A549 (cell line): ENCODE results near the gene ADRA2A. TPM values are rescaled to one million over a fixed set of nuclear protein-coding genes. Genes with fewer than 3 reads are reported as not detected.

Source experiments
- ATAC-seq, 2 experiments: fragments of 200-7000 bp in 1 of 2; fragments of >200 bp in 1 of 2; cut with Nextera tagmentation in 1 of 2; cut with Tn5 transposase in 1 of 2; 3 replicates each; pipeline versions ENCODE4 v1.8.0 to v1.9.1; 2018 to 2020; ENCODE audit warnings: mild to moderate bottlenecking in 1 of 2, moderate library complexity in 1 of 2
- CTCF ChIA-PET: fragments of 300-600 bp; sonication (Branson Sonifier 250); formaldehyde crosslinking; extraction: SDS; loops from one replicate; lab custom pipeline; 2021; ENCODE audit warnings: antibody characterized with exemption, inconsistent platforms; lab: Yijun Ruan, JAX
- POLR2A ChIA-PET: fragments of 350-600 bp; formaldehyde crosslinking; extraction: SDS; loops from one replicate; lab custom pipeline; 2021; ENCODE audit warnings: antibody characterized with exemption, inconsistent platforms; lab: Yijun Ruan, JAX
- DNase-seq, 2 experiments: peaks; one replicate each; pipeline versions ENCODE4 v3.0.0 to v3.0.0-alpha.2; 2011 to 2016; ENCODE audit warnings: low read depth in 1 of 2, low spot score in 1 of 2
- FAIRE-seq: peaks from 2 replicates; lab custom pipeline; 2011; peaks lifted over from hg19 to GRCh38; lab: Jason Lieb, UNC
- H3K27ac ChIP-seq, 2 experiments: fragments of >200 bp; sonication (Bioruptor Twin); formaldehyde crosslinking; 3 replicates each; pipeline ENCODE4 v1.5.1; 2016 to 2017
- H3K4me1 ChIP-seq: fragments of >200 bp; sonication (Bioruptor Twin); formaldehyde crosslinking; 3 replicates; pipeline ENCODE4 v1.6.1; 2016
- H3K4me2 ChIP-seq: fragments of >200 bp; sonication (Bioruptor Twin); formaldehyde crosslinking; 3 replicates; pipeline ENCODE4 v1.6.1; 2016
- H3K4me3 ChIP-seq: fragments of >200 bp; sonication (Bioruptor Twin); formaldehyde crosslinking; 3 replicates; pipeline ENCODE4 v1.5.1; 2016
- H3K9me3 ChIP-seq: fragments of >200 bp; sonication (Bioruptor Twin); formaldehyde crosslinking; 3 replicates; pipeline ENCODE4 v1.6.1; 2016
- BCL3 ChIP-seq: fragments of >200 bp; sonication (Bioruptor Twin); formaldehyde crosslinking; IDR thresholded peaks from 3 replicates; pipeline ENCODE4 v1.6.1; 2016
- BHLHE40 ChIP-seq: IDR thresholded peaks from 2 replicates; pipeline ENCODE4 v1.6.1; 2012; ENCODE audit warnings: low read depth, low read length, inconsistent platforms
- CBX2 ChIP-seq: fragments of 200-600 bp; sonication (generic); IDR thresholded peaks from 2 replicates; pipeline ENCODE4 v1.6.1; 2016; ENCODE audit warnings: low read depth, mild to moderate bottlenecking, borderline replicate concordance
- CEBPB ChIP-seq, 2 experiments: fragments of >200 bp in 1 of 2; sonication (Bioruptor Twin) in 1 of 2; formaldehyde crosslinking in 1 of 2; IDR thresholded peaks; 2 replicates each; pipeline ENCODE4 v1.6.1; 2012 to 2016
- CHD2 ChIP-seq: fragments of 150-350 bp; IDR thresholded peaks from 2 replicates; pipeline ENCODE4 v1.6.1; 2014; ENCODE audit warnings: low read length; ENCODE audit not compliant: partially characterized antibody
- CHD4 ChIP-seq: fragments of 200-600 bp; sonication (generic); IDR thresholded peaks from 2 replicates; pipeline ENCODE4 v1.6.1; 2016; ENCODE audit warnings: antibody characterized with exemption, mild to moderate bottlenecking, borderline replicate concordance
- EHF ChIP-seq: fragments of 250-450 bp; sonication (Bioruptor Pico); IDR thresholded peaks from 2 replicates; pipeline ENCODE4 v1.5.0; 2020; ENCODE audit warnings: mild to moderate bottlenecking
- EHMT2 ChIP-seq: fragments of 200-600 bp; sonication (generic); IDR thresholded peaks from 2 replicates; pipeline ENCODE4 v1.6.1; 2016; ENCODE audit warnings: antibody characterized with exemption, low read depth, mild to moderate bottlenecking, moderate library complexity
- EP300 ChIP-seq, 2 experiments: fragments of >200 bp; sonication (Bioruptor Twin); formaldehyde crosslinking; IDR thresholded peaks; 2 replicates in 1 of 2; 3 replicates in 1 of 2; pipeline ENCODE4 v1.6.1; 2016 to 2017
- FOSB ChIP-seq: fragments of 250-450 bp; sonication (Bioruptor Pico); IDR thresholded peaks from 2 replicates; pipeline ENCODE4 v1.5.0; 2020; ENCODE audit warnings: mild to moderate bottlenecking, moderate library complexity
- FOSL2 ChIP-seq, 2 experiments: fragments of 450-650 bp in 1 of 2; fragments of >200 bp in 1 of 2; sonication (Bioruptor Twin) in 1 of 2; formaldehyde crosslinking; IDR thresholded peaks; 2 replicates each; pipeline versions ENCODE4 v1.5.0 to v1.6.1; 2016 to 2020; ENCODE audit warnings: mild to moderate bottlenecking in 1 of 2, moderate library complexity in 1 of 2
- HOXB13 ChIP-seq: fragments of 250-450 bp; sonication (Bioruptor Pico); IDR thresholded peaks from 2 replicates; pipeline ENCODE4 v1.5.0; 2020; ENCODE audit warnings: low read depth, mild to moderate bottlenecking, moderate library complexity
- MAFK ChIP-seq: fragments of 450-650 bp; IDR thresholded peaks from 2 replicates; pipeline ENCODE4 v1.6.1; 2014; ENCODE audit not compliant: partially characterized antibody
- MAZ ChIP-seq: fragments of 150-350 bp; IDR thresholded peaks from 2 replicates; pipeline ENCODE4 v1.6.1; 2014; ENCODE audit warnings: antibody characterized with exemption, low read depth, low read length, borderline replicate concordance
- MYC ChIP-seq: IDR thresholded peaks from 2 replicates; pipeline ENCODE4 v1.6.1; 2012; ENCODE audit warnings: mild to moderate bottlenecking, inconsistent platforms, low read length, improper control_type of control experiment, borderline replicate concordance
- NR3C1 ChIP-seq: fragments of >200 bp; sonication (Bioruptor Twin); formaldehyde crosslinking; IDR thresholded peaks from 3 replicates; pipeline ENCODE4 v1.6.1; 2017
- POLR2A ChIP-seq: IDR thresholded peaks from 2 replicates; pipeline ENCODE4 v1.6.1; 2012; ENCODE audit warnings: mild to moderate bottlenecking, low read length
- POLR2AphosphoS2 ChIP-seq: conservative IDR thresholded peaks from 2 replicates; pipeline ENCODE4 v1.6.1; 2012; ENCODE audit warnings: low read length, improper control_type of control experiment, inconsistent platforms
- RCOR1 ChIP-seq: fragments of 150-350 bp; IDR thresholded peaks from 2 replicates; pipeline ENCODE4 v1.6.1; 2014; ENCODE audit warnings: antibody characterized with exemption, low read length, low read depth
- RFX5 ChIP-seq: fragments of 450-650 bp; IDR thresholded peaks from 2 replicates; pipeline ENCODE4 v1.7.1; 2014; ENCODE audit warnings: antibody characterized with exemption, mild to moderate bottlenecking, moderate library complexity
- RNF2 ChIP-seq: fragments of 200-600 bp; sonication (generic); IDR thresholded peaks from 2 replicates; pipeline ENCODE4 v1.6.1; 2016; ENCODE audit warnings: low read depth, mild to moderate bottlenecking, antibody characterized with exemption, moderate library complexity, borderline replicate concordance
- TP53 ChIP-seq: fragments of 250-450 bp; sonication (Bioruptor Pico); IDR thresholded peaks from 2 replicates; pipeline ENCODE4 v1.5.0; 2021; ENCODE audit warnings: mild to moderate bottlenecking, moderate library complexity
- ZC3H11A ChIP-seq: fragments of 450-650 bp; IDR thresholded peaks from 2 replicates; pipeline ENCODE4 v1.6.1; 2014; ENCODE audit warnings: antibody characterized with exemption, mild to moderate bottlenecking
- ZSCAN20 ChIP-seq: fragments of 250-450 bp; sonication (Bioruptor Pico); IDR thresholded peaks from 2 replicates; pipeline ENCODE4 v1.8.0; 2022; ENCODE audit warnings: mild to moderate bottlenecking, moderate library complexity
- WGBS: methylation state at CpG from one replicate; pipeline ENCODE4 v1.1.6; 2017; ENCODE audit errors: missing lambda C conversion rate; 5-methylcytosine and 5-hydroxymethylcytosine counted together
- polyA plus RNA-seq, 4 experiments: library from polyadenylated mRNA; depleted of rRNA in 3 of 4; stranded (reverse); fragments of >200 nt; fragmentation: RNase III in 1 of 4; extraction: RNeasy Plus Mini Kit Qiagen cat#74134 plus additional on column Dnase treatment in 1 of 4; gene quantifications; 2 replicates in 3 of 4; 3 replicates in 1 of 4; pipeline ENCODE4 v1.2.3, GENCODE V29; 2011 to 2017
- TF ChIP-seq, protein P1 (sequence below): fragments of 450-650 bp; IDR thresholded peaks from 2 replicates; pipeline ENCODE4 v1.6.1; 2014; ENCODE audit warnings: antibody characterized with exemption
- TF ChIP-seq, protein P2 (sequence below): fragments of 250-450 bp; sonication (Bioruptor Pico); IDR thresholded peaks from 2 replicates; pipeline ENCODE4 v1.5.0; 2021; ENCODE audit warnings: mild to moderate bottlenecking, moderate library complexity, borderline replicate concordance
- TF ChIP-seq, protein P3 (sequence below): fragments of 250-450 bp; sonication (Bioruptor Pico); IDR thresholded peaks from 2 replicates; pipeline ENCODE4 v1.5.0; 2020; ENCODE audit warnings: low read depth, mild to moderate bottlenecking, moderate library complexity

ADRA2A gene
- polyA plus RNA-seq, 2 of the 4 experiments (the other 2 are of a cell fraction), result not detected

DNA sequence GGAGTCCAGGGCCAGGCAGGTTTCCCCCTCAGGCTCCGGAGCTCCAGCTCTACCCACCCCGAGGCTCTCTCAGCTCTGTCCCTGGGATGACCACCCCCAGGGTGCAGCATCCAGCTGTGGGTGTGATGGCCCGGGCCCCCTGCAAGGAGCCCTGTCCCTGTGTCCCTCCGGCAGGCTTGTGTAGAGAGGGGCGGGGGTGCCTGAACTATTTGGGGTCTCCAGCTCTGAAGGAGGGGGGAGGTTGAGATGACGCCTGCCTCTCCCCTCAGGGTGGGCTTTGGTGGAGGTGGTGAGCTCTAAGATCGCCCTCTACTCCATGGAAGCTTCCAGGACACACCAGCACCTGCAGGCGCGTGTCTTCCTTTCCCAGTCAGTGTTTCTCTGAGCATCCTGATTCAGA lies 39.4 kb downstream of the ADRA2A start:
- ATAC-seq, result no peak
- no peak for FAIRE-seq
- Histone ChIP-seq H3K27ac (no peak overlapping the region), H3K4me2 (no peak overlapping the region), H3K4me1 (no peaks in the 10 kb centered on the region), H3K4me3 (no peak overlapping the region), H3K9me3 (no peaks in the 10 kb centered on the region)
- CTCF ChIA-PET, result no interaction called here
- DNase-seq, result no peak
- TF ChIP-seq BHLHE40, result no peak
- TF ChIP-seq RCOR1, result no peak
- TF ChIP-seq CHD2, result no peak
- TF ChIP-seq POLR2AphosphoS2, result no peak
- TF ChIP-seq FOSL2 (IDR thresholded peaks at IDR 0.05), result no peak
- TF ChIP-seq FOSL2 (CRISPR knock-in tag; IDR thresholded peaks at IDR 0.05), result no peak
- TF ChIP-seq MAFK, result no peak
- TF ChIP-seq, protein P1, sequence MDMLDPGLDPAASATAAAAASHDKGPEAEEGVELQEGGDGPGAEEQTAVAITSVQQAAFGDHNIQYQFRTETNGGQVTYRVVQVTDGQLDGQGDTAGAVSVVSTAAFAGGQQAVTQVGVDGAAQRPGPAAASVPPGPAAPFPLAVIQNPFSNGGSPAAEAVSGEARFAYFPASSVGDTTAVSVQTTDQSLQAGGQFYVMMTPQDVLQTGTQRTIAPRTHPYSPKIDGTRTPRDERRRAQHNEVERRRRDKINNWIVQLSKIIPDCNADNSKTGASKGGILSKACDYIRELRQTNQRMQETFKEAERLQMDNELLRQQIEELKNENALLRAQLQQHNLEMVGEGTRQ, result no peak
- no peak for TF ChIP-seq BCL3
- no peak for TF ChIP-seq FOSB (CRISPR knock-in tag)
- no peak for TF ChIP-seq ZSCAN20 (CRISPR knock-in tag)
- no peak for TF ChIP-seq EHMT2
- TF ChIP-seq EHF (CRISPR knock-in tag), result no peak
- TF ChIP-seq EP300 (IDR thresholded peaks at IDR 0.05), result no peak
- no peak for TF ChIP-seq HOXB13 (CRISPR knock-in tag)
- no peak for TF ChIP-seq RFX5
- no peak for TF ChIP-seq NR3C1
- no peak for TF ChIP-seq ZC3H11A
- no peak for TF ChIP-seq POLR2A
- POLR2A ChIA-PET, result no interaction called here
- WGBS, result 50% methylated on average over 6 of the region's 9 CpGs

GRCh38 chr10:111116762-111117445 lies 40.1 kb downstream of the ADRA2A start:
- no peak for ATAC-seq
- DNase-seq, result no peak
- Histone ChIP-seq H3K27ac (no peak overlapping the region), H3K4me3 (no peak overlapping the region), H3K4me2 (no peak overlapping the region)
- WGBS, result 51% methylated on average over 9 of the region's 16 CpGs
- POLR2A ChIA-PET, result no interaction called here
- no peak for FAIRE-seq
- TF ChIP-seq, protein P2, sequence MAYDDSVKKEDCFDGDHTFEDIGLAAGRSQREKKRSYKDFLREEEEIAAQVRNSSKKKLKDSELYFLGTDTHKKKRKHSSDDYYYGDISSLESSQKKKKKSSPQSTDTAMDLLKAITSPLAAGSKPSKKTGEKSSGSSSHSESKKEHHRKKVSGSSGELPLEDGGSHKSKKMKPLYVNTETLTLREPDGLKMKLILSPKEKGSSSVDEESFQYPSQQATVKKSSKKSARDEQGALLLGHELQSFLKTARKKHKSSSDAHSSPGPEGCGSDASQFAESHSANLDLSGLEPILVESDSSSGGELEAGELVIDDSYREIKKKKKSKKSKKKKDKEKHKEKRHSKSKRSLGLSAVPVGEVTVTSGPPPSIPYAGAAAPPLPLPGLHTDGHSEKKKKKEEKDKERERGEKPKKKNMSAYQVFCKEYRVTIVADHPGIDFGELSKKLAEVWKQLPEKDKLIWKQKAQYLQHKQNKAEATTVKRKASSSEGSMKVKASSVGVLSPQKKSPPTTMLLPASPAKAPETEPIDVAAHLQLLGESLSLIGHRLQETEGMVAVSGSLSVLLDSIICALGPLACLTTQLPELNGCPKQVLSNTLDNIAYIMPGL, result no peak
- no peak for TF ChIP-seq EHF (CRISPR knock-in tag)
- no peak for TF ChIP-seq MYC
- no peak for TF ChIP-seq CBX2
- TF ChIP-seq, protein P1, result no peak
- TF ChIP-seq CHD4, result no peak
- TF ChIP-seq, protein P3, sequence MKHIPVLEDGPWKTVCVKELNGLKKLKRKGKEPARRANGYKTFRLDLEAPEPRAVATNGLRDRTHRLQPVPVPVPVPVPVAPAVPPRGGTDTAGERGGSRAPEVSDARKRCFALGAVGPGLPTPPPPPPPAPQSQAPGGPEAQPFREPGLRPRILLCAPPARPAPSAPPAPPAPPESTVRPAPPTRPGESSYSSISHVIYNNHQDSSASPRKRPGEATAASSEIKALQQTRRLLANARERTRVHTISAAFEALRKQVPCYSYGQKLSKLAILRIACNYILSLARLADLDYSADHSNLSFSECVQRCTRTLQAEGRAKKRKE (CRISPR knock-in tag), result no peak
- no peak for TF ChIP-seq CEBPB (IDR thresholded peaks at IDR 0.05)
- no peak for TF ChIP-seq EP300 (IDR thresholded peaks at IDR 0.05)
- TF ChIP-seq MAZ, result no peak
- TF ChIP-seq RNF2, result no peak
- no peak for TF ChIP-seq FOSB (CRISPR knock-in tag)
- no peak for TF ChIP-seq BCL3
- TF ChIP-seq TP53 (CRISPR knock-in tag), result no peak
- TF ChIP-seq, all 56 proteins: peak for 0
- no peaks in the 10 kb centered on the region for H3K9me3 ChIP-seq
- H3K4me1 ChIP-seq, result no peaks in the 10 kb centered on the region
- CTCF ChIA-PET, result no interaction called here
